G401.6 (cell line): ENCODE results near the gene MORC3.
"Not testable (repeated sequence)": the region's sequence is repeated elsewhere in the genome, so short reads cannot be mapped to it uniquely, and the experiment has no call there.

Experiments
- FAIRE-seq: peaks from 2 replicates; lab custom pipeline; 2012; peaks lifted over from hg19 to GRCh38; lab: Jason Lieb, UNC

MORC3 gene

GRCh38 chr21:36319767-36320420, at the start of gene MORC3:
Gene MORC3, plus strand, starts transcription at chr21:36320197. Its CDS starts 68 bp downstream, at chr21:36320265.
- FAIRE-seq: peak; percentile 97

- not testable (repeated sequence) for FAIRE-seq
These were observed 49.0 kb upstream of the MORC3 start for GRCh38 chr21:36270786-36271695.

DNA sequence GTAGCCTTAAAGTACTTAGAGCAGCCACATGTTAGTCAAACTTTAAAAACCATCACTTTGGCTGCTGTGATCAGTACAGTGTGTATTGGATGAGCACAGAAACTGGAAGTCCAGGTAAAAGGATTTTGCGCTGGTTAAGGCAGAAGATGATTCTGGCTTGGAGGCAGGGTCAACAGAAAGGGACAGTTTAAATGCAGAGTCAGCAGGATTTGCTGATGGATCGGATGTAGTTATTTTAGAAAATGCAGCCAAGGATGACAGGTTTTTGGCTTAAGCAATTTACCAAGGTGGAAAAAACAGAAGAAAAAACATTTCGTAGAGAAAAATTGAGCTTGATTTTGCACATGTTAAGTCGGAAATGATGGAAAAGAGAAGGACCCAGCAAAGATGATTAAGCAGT, 45.9 kb upstream of the MORC3 start:
- no peak for FAIRE-seq

DNA sequence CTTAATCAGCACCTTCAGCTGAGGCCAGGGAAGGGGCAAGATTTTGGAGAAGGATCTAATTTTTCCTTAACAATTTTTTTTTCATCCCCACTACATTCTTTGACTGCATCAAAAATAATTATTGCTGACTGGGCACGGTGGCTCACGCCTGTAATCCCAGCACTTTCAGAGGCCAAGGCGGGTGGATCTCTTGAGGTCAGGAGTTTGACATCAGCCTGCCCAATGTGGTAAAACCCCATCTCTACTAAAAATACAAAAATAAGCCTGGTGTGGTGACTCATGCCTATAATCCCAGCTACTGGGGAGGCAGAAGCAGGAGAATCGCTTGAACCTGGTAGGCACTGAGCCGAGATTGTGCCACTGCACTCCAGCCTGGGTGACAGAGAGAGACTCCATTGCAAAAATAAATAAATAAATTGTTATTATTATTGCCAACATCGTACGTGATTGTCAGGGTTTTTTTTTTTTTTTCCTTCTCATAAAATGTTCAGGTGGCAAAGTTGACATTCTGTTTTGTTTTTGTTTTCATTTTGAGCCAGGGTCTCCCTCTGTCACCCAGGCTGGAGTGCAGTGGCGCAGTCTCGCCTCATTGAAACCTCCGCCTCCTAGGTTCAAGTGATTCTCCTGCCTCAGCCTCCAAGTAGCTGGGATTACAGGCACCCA, 37.3 kb upstream of the MORC3 start:
- FAIRE-seq: no peak

DNA sequence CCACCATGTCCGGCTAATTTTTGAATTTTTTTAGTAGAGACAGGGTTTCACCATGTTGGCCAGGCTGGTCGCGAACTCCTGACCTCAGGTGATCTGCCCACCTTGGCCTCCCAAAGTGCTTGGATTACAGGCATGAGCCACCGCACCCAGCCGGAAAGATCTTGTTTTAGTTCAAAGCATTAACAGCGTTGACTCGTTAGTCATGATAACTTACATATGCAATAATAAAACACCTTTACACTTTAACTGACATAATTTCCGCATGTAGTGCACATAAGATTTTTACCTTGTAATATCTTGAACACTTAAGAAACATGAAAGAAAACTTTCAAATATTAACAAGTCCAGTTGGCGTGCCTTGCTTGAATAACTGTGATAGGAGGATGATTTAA, 36.8 kb upstream of the MORC3 start:
- not testable (repeated sequence) for FAIRE-seq

GRCh38 chr21:36288651-36289243, 31.2 kb upstream of the MORC3 start:
- no peak for FAIRE-seq

GRCh38 chr21:36291509-36291908, 28.5 kb upstream of the MORC3 start:
- FAIRE-seq: no peak

DNA sequence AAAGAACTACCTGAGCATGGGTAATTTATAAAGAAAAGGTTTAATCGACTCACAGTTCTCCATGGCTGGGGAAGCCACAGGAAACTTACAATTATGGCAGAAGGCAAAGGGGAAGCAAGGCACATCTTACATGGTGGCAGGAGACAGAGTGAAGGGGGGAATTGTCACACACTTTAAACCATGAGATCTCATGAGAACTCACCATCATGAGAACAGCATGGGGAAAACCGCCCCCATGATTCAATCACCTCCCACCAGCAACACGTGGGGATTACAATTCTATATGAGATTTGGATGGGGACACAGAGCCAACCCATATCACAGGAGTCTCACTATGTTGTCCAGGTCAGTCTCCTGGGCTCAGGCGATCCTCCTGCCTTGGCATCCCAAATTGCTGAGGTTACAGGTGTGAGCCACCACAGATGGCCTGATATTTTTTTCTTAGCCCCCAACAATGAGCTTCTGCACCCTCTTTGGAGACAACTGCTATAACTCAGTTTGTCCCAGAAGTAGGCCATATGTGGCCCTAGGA, 22.5 kb upstream of the MORC3 start:
- no peak for FAIRE-seq

- FAIRE-seq: no peak
These were observed 21.9 kb upstream of the MORC3 start for GRCh38 chr21:36297938-36298572.

DNA sequence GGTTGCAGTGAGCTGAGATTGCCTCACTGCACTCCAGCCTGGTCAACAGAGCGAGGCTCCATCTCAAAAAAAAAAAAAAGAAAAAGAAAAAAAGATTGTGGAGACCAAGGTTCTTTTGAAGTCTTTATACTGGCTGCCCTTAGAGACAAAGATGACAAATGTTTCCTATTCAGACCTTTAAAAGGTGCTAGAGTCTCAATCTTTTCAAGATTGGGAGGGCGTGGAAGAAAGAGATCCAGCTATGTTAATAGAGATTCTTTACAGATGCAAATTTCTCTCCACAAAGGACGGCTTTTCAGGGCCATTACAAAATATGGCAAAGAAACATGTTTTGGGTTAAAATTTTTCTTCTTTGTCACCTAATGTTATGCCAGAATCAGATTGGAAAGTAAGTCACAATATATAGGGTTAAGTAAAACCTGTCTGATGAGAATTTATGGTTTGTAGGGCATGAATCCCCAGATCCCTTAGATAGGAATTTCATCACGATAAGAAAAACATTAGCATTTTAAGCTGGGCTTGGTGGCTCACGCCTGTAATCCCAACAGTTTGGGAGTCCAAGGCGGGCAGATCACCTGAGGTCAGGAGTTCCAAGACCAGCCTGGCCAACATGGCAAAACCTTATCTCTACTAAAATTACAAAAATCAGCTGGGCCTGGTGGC, 13.0 kb upstream of the MORC3 start:
- FAIRE-seq: no peak

- FAIRE-seq: no peak
These were observed 10.0 kb upstream of the MORC3 start for GRCh38 chr21:36310016-36310415.

DNA sequence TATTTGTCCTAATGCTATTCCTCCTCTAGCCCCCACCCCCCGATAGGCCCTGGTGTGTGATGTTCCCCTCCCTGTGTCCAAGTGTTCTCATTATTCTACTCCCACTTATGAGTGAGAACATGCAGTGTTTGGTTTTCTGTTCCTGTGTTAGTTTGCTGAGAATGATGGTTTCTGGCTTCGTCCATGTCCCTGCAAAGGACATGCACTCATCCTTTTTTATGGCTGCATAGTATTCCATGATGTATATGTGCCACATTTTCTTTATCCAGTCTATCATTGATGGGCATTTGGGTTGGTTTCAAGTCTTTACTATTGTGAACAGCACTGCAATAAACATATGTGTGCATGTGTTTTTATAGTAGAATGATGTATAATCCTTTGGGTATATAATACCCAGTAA, 6.6 kb upstream of the MORC3 start:
- not testable (repeated sequence) for FAIRE-seq

DNA sequence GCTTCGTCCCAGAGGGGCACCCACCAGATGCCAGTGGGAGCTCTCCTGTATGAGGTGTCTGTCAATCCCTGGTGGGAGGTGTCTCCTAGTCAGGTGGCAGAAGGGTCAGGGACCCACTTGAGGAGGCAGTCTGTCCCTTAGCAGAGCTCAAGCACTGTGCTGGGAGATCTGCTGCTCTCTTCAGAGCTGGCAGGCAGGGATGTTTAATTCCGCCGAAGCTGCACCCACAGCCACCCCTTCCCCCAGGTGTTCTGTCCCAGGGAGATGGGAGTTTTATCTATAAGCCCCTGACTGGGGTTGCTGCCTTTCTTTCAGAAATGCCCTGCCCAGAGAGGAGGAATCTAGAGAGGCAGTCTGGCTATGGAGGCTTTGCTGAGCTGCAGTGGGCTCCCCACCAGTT, 4.0 kb upstream of the MORC3 start:
- not testable (repeated sequence) for FAIRE-seq

GRCh38 chr21:36316872-36317484, 3.0 kb upstream of the MORC3 start:
- no peak for FAIRE-seq

DNA sequence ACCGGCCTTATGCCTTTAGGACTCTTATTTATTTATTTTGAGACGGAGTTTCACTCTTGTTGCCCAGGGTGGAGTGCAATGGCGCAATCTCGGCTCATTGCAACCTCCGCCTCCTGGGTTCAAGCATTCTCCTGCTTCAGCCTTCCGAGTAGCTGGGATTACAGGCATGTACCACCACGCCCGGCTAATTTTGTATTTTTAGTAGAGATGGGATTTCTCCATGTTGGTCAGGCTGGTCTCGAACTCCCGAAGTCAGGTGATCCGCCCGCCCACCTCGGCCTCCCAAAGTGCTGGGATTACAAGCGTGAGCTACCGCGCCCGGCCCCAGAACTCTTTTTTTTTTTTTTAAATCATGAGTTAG, 611 bp upstream of the MORC3 start:
- not testable (repeated sequence) for FAIRE-seq

DNA sequence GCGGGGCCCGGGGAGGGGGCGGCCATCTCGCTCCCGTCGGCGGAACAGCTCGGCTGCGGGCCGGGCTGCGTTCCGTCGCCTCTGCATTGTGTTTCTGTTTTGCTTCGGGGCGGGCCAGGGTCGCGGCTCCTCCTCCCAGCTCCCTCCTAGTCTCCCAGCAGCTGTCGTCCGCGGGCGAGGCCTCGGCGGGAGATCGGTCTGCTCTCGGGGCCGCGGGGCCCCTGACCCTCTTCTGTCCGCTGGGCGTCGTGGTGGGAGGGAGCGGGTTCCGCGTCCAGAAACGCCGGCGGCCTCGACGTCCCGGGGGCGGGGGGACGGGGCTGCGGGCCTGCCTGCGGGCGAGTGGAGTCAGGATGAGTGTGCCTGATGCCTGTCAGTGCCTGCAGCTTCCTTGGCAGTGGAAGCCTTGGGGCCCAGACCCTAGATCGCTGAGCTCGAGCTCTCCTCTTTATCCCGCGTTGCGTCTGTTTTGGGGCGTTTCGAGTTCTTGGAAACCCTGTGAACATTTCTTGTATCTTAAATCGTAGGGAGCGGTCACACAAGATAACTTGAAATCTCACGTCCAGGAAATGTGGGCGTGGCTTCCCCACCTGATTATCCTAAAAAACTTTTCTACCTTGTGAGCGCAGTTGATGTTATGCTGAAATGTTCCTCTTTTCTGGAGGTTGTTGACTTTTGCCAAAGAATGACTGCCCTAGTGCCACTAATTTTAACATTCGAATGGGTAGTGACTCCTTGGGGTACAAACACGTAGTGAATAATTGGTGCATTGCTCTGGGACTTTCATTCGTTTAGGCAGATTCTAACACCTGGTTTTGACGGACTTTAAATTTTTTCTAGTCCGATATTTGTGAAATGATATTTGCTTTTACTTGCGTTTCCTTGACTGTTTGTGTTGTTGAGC, 676 bp downstream of the MORC3 start:
- FAIRE-seq: no peak

DNA sequence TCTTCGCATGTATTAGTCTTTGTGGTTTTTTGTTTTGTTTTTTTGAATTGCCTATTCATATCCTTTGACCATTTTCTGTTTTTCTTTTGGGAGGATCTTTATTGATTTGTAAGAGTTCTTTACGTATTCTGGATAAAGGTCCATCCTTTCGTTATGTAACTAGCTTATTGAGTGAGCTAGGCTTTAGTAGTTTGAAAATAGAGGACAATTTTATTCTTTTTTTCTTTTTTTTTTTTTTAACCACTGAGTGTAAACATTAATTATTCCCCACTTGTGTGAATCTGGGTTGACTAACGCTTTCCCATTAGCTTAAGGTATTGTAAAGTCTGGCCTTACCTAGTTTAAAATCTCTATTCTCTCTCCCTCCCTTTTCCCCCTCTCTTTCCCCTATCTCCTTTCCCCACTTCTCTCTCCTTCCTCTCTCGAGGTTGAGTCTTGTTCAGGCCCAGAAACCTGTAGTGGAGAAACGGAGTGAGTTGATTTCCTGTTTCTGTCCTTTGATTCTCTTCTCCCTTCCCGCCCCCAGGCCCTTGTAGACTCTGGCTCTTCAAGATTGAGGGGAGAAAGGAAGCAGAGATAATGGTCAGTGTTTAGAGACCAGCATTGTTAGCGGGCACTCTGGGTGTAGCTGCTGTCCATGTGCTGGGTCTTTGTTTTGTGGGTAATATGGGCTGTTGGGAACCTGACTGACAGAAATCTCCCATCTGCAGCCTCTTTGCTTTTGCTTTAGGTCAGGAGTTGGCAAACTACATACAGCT, 1.5 kb downstream of the MORC3 start:
- FAIRE-seq: no peak

GRCh38 chr21:36322083-36322424, 2.1 kb downstream of the MORC3 start:
- no peak for FAIRE-seq

DNA sequence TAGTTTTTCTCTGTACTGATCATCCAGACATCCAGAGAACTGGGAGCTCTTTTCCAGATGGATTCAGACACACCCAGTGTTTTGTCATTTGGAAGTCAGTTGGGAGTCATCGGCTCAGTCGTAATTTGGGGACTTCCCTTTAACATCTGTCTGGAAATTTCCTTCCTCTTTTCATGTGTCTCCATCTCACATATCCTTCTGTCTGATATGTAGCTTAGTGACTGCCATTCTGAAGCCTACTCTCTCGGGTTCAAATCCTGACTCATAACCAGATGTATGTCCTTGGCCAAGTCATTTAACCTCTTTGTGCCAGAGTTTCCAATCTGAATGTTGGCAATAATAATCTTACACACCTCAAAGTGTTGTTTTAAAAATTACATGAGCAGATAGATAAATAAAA, 3.0 kb downstream of the MORC3 start:
- FAIRE-seq: no peak
